ENCODE data around the gene ZC3H7B. TPM values are rescaled to one million over a fixed set of nuclear protein-coding genes. Genes with fewer than 3 reads are reported as not detected.

The ZC3H7B gene
- total RNA-seq, 1 donor from 2014 or later, result 25.8 TPM

GRCh38 chr22:41315586-41315985 lies 14.3 kb downstream of the ZC3H7B start:
- H3K27me3 Mint-ChIP-seq (ENCODE audit: insufficient read depth, low read depth), result no peaks in the 10 kb centered on the region
- Histone ChIP-seq H3K79me2 (ENCODE audit: low read depth) (peaks cover 75% of the 10 kb centered on the region), H2AFZ (replicated peaks) (no peak overlapping the region), H3K27me3 (no peaks in the 10 kb centered on the region), H3K9me3 (ENCODE audit: low read depth) (no peaks in the 10 kb centered on the region), H3K27ac (no peak overlapping the region), H3K4me2 (no peak overlapping the region), H3F3A (ENCODE audit: low read depth) (peaks cover 5% of the 10 kb centered on the region), H3K4me1 (no peaks in the 10 kb centered on the region), H3K9ac (no peak overlapping the region), H3K4me3 (no peak overlapping the region), H4K20me1 (ENCODE audit: low read depth) (peaks cover 22% of the 10 kb centered on the region), H3K36me3 (no peaks in the 10 kb centered on the region)
- no peaks in the 10 kb centered on the region for H3K9me3 Mint-ChIP-seq
- DNase-seq (ENCODE audit: low spot score), result no peak
- H3K4me3 Mint-ChIP-seq, result no peak overlapping the region
- peaks cover 5% of the 10 kb centered on the region for H3K4me1 Mint-ChIP-seq
- no peak overlapping the region for H3K27ac Mint-ChIP-seq
- peaks cover 13% of the 10 kb centered on the region for H3K36me3 Mint-ChIP-seq
- TF ChIP-seq EZH2phosphoT487 (IDR thresholded peaks at IDR 0.05) (no peak), EZH2 (IDR thresholded peaks at IDR 0.05) (no peak), CTCF (IDR thresholded peaks at IDR 0.05) (no peak)

GRCh38 chr22:41320416-41321240 lies 19.3 kb downstream of the ZC3H7B start:
- peaks cover 17% of the 10 kb centered on the region for H3K36me3 Mint-ChIP-seq

GRCh38 chr22:41324821-41325528 lies 23.6 kb downstream of the ZC3H7B start:
- Histone ChIP-seq H3K4me3 (no peak overlapping the region), H3K27ac (no peak overlapping the region), H3K9ac (no peak overlapping the region), H4K20me1 (ENCODE audit: low read depth) (peaks cover 14% of the 10 kb centered on the region), H2AFZ (replicated peaks) (no peak overlapping the region), H3K4me2 (no peak overlapping the region), H3K4me1 (no peaks in the 10 kb centered on the region), H3K27me3 (no peaks in the 10 kb centered on the region), H3F3A (ENCODE audit: low read depth) (no peaks in the 10 kb centered on the region), H3K79me2 (ENCODE audit: low read depth) (no peaks in the 10 kb centered on the region), H3K9me3 (ENCODE audit: low read depth) (no peaks in the 10 kb centered on the region), H3K36me3 (no peaks in the 10 kb centered on the region)
- Mint-ChIP-seq H3K4me1 (no peaks in the 10 kb centered on the region), H3K36me3 (peaks cover 20% of the 10 kb centered on the region), H3K4me3 (no peak overlapping the region), H3K9me3 (no peaks in the 10 kb centered on the region), H3K27me3 (ENCODE audit: insufficient read depth, low read depth) (peaks cover 7% of the 10 kb centered on the region), H3K27ac (no peak overlapping the region)
- TF ChIP-seq CTCF (IDR thresholded peaks at IDR 0.05) (no peak), EZH2phosphoT487 (IDR thresholded peaks at IDR 0.05) (no peak), EZH2 (IDR thresholded peaks at IDR 0.05) (no peak)
- DNase-seq (ENCODE audit: low spot score), result no peak

More at GRCh38 chr22:41320416-41321240, 19.3 kb downstream of the ZC3H7B start:
- DNase-seq (ENCODE audit: low spot score), result no peak
- H3K4me3 Mint-ChIP-seq, result no peak overlapping the region
- Histone ChIP-seq H3K36me3 (no peaks in the 10 kb centered on the region), H3K4me3 (no peak overlapping the region), H4K20me1 (ENCODE audit: low read depth) (peaks cover 28% of the 10 kb centered on the region), H3K4me2 (no peak overlapping the region), H3K9ac (no peak overlapping the region), H3F3A (ENCODE audit: low read depth) (no peaks in the 10 kb centered on the region), H3K4me1 (no peaks in the 10 kb centered on the region), H3K79me2 (ENCODE audit: low read depth) (peaks cover 31% of the 10 kb centered on the region), H3K9me3 (ENCODE audit: low read depth) (no peaks in the 10 kb centered on the region), H3K27me3 (no peaks in the 10 kb centered on the region), H2AFZ (replicated peaks) (no peak overlapping the region), H3K27ac (no peak overlapping the region)
- H3K9me3 Mint-ChIP-seq, result no peaks in the 10 kb centered on the region
- H3K27ac Mint-ChIP-seq, result no peak overlapping the region
- peaks cover 5% of the 10 kb centered on the region for H3K27me3 Mint-ChIP-seq (ENCODE audit: insufficient read depth, low read depth)
- peaks cover 5% of the 10 kb centered on the region for H3K4me1 Mint-ChIP-seq
- TF ChIP-seq CTCF (IDR thresholded peaks at IDR 0.05) (no peak), EZH2phosphoT487 (IDR thresholded peaks at IDR 0.05) (no peak), EZH2 (IDR thresholded peaks at IDR 0.05) (no peak)

All from neural progenitor cell (in vitro differentiated cells).